Smooth muscle cell (in vitro differentiated cells): ENCODE measurements around the gene PRSS33. TPM values are rescaled to one million over a fixed set of nuclear protein-coding genes. Genes with fewer than 3 reads are reported as not detected.

Experiments
- DNase-seq: peaks from one replicate; lab custom pipeline; 2025; ENCODE audit not compliant: unreplicated experiment; lab: John Stamatoyannopoulos, UW
- H2AFZ ChIP-seq: fragments of 200-600 bp; sonication (generic); 2 replicates; pipeline ENCODE4 v1.6.0; 2016; ENCODE audit warnings: antibody characterized with exemption, low read depth, mild to moderate bottlenecking
- H3F3A ChIP-seq: fragments of 200-600 bp; sonication (generic); 2 replicates; pipeline ENCODE4 v1.6.0; 2017; ENCODE audit warnings: antibody characterized with exemption, low read depth
- H3K27ac ChIP-seq: fragments of 200-600 bp; sonication (generic); 2 replicates; pipeline ENCODE4 v1.5.1; 2016; ENCODE audit warnings: low read depth, mild to moderate bottlenecking
- H3K27me3 ChIP-seq: fragments of 200-600 bp; sonication (generic); 2 replicates; pipeline ENCODE4 v1.6.1; 2016; ENCODE audit warnings: low read depth, mild to moderate bottlenecking
- H3K36me3 ChIP-seq: fragments of 200-600 bp; sonication (generic); 2 replicates; pipeline ENCODE4 v1.5.1; 2016; ENCODE audit warnings: low read depth
- H3K4me1 ChIP-seq: fragments of 200-600 bp; sonication (generic); 2 replicates; pipeline ENCODE4 v1.5.1; 2016; ENCODE audit warnings: low read depth
- H3K4me2 ChIP-seq: fragments of 200-600 bp; sonication (generic); 2 replicates; pipeline ENCODE4 v1.6.0; 2016; ENCODE audit warnings: mild to moderate bottlenecking
- H3K4me3 ChIP-seq: fragments of 200-600 bp; sonication (generic); 2 replicates; pipeline ENCODE4 v1.5.1; 2016; ENCODE audit warnings: mild to moderate bottlenecking
- H3K79me2 ChIP-seq: fragments of 200-600 bp; sonication (generic); 2 replicates; pipeline ENCODE4 v1.6.0; 2016; ENCODE audit warnings: low read depth, mild to moderate bottlenecking
- H3K9ac ChIP-seq: fragments of 200-600 bp; sonication (generic); 2 replicates; pipeline ENCODE4 v1.6.0; 2016; ENCODE audit warnings: low read depth
- H3K9me3 ChIP-seq: fragments of 200-600 bp; sonication (generic); replicated peaks from 2 replicates; pipeline ENCODE4 v1.5.1; 2016; ENCODE audit warnings: low read depth
- H4K20me1 ChIP-seq: fragments of 200-600 bp; sonication (generic); 2 replicates; pipeline ENCODE4 v1.6.0; 2016; ENCODE audit warnings: low read depth
- WGBS: methylation state at CpG from one replicate; pipeline ENCODE4 v1.1.7; 2016; ENCODE audit warnings: low lambda C conversion rate; 5-methylcytosine and 5-hydroxymethylcytosine counted together
- polyA plus RNA-seq: library from polyadenylated mRNA; unstranded; fragments of >200 nt; fragmentation: Nextera tagmentation; extraction: Ambion mirVana; gene quantifications from 2 replicates; pipeline ENCODE4 v1.2.1, GENCODE V29; 2016
- total RNA-seq: library from RNA; depleted of rRNA; stranded (reverse); fragments of >200 nt; gene quantifications from 2 replicates; pipeline ENCODE4 v1.2.3, GENCODE V29; 2014
- TF ChIP-seq, protein P1 (sequence below): fragments of 200-600 bp; sonication (generic); IDR thresholded peaks from 2 replicates; pipeline ENCODE4 v1.5.1; 2017; ENCODE audit warnings: borderline replicate concordance, mild to moderate bottlenecking, antibody characterized with exemption; ENCODE audit not compliant: insufficient read depth, poor library complexity, severe bottlenecking

PRSS33 gene
- total and polyA plus RNA-seq, 2 experiments from 2014 or later = not detected

GRCh38 chr16:2770057-2770951 lies 17.1 kb downstream of the PRSS33 start:
- Histone ChIP-seq H3K4me2 (no peak overlapping the region), H3K27ac (no peak overlapping the region), H3K36me3 (peaks cover 4% of the 10 kb centered on the region), H4K20me1 (peaks cover 84% of the 10 kb centered on the region), H3K27me3 (no peaks in the 10 kb centered on the region), H3K9ac (no peak overlapping the region), H2AFZ (no peak overlapping the region), H3K79me2 (peaks cover 54% of the 10 kb centered on the region), H3K4me1 (no peaks in the 10 kb centered on the region), H3F3A (peaks cover 43% of the 10 kb centered on the region), H3K4me3 (no peak overlapping the region), H3K9me3 (no peaks in the 10 kb centered on the region)
- 93% methylated on average over 32 of the region's 32 CpGs for WGBS
- TF ChIP-seq, protein P1, sequence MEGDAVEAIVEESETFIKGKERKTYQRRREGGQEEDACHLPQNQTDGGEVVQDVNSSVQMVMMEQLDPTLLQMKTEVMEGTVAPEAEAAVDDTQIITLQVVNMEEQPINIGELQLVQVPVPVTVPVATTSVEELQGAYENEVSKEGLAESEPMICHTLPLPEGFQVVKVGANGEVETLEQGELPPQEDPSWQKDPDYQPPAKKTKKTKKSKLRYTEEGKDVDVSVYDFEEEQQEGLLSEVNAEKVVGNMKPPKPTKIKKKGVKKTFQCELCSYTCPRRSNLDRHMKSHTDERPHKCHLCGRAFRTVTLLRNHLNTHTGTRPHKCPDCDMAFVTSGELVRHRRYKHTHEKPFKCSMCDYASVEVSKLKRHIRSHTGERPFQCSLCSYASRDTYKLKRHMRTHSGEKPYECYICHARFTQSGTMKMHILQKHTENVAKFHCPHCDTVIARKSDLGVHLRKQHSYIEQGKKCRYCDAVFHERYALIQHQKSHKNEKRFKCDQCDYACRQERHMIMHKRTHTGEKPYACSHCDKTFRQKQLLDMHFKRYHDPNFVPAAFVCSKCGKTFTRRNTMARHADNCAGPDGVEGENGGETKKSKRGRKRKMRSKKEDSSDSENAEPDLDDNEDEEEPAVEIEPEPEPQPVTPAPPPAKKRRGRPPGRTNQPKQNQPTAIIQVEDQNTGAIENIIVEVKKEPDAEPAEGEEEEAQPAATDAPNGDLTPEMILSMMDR = no peak
- DNase-seq = no peak

DNA sequence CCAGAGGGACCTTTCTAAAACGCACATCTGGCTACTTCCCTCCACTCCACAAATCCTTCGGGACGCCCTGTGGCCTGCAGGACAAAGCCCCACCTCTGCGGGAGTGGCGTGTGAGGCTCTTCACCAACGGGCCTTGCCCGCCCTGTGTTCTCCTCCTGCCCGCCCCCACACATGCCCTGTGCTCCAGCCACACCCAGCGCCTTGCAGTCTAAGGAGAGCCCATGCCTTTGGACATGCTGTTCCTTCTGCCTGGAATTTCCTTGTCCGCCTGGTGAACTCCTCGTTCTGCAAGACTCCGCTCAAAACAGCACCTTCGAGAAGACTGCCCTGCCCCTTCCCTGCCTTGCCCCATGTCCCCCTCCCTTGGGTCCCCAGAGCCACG lies 17.7 kb downstream of the PRSS33 start:
- no peaks in the 10 kb centered on the region for H3K9me3 ChIP-seq
- H3K4me1 ChIP-seq = no peaks in the 10 kb centered on the region
- peaks cover 56% of the 10 kb centered on the region for H3K79me2 ChIP-seq
- peaks cover 42% of the 10 kb centered on the region for H3F3A ChIP-seq
- TF ChIP-seq, protein P1 = no peak
- DNase-seq = no peak
- no peak overlapping the region for H3K4me3 ChIP-seq
- H4K20me1 ChIP-seq = peaks cover 89% of the 10 kb centered on the region
- H2AFZ ChIP-seq = no peak overlapping the region
- 90% methylated on average over 14 of the region's 14 CpGs for whole genome bisulfite sequencing
- H3K36me3 ChIP-seq = peaks cover 5% of the 10 kb centered on the region
- no peak overlapping the region for H3K9ac ChIP-seq
- no peak overlapping the region for H3K27ac ChIP-seq
- no peak overlapping the region for H3K4me2 ChIP-seq
- H3K27me3 ChIP-seq = no peaks in the 10 kb centered on the region

DNA sequence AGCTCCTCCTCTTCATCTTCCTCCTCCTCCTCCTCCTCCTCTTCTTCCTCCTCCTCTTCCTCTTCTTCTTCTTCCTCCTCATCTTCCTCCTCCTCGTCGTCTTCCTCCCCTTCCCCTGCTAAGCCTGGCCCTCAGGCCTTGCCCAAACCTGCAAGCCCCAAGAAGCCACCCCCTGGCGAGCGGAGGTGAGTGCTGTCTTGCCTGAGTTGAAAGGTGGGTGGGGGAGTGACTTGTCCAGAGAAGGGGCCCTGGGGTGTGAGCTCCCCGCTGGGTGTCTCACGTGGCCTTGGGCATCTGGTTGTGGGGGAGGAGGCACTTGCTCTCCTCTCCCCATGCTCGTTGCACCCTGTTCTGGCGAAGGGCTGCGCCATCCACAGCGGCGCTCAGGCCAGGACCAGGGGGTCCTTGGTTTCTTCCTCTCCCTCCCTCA lies 18.2 kb downstream of the PRSS33 start:
- TF ChIP-seq, protein P1 = no peak
- Histone ChIP-seq H3K36me3 (peaks cover 10% of the 10 kb centered on the region), H2AFZ (no peak overlapping the region), H4K20me1 (peaks cover 93% of the 10 kb centered on the region), H3K9ac (no peak overlapping the region), H3K4me2 (no peak overlapping the region), H3K4me1 (no peaks in the 10 kb centered on the region), H3F3A (peaks cover 36% of the 10 kb centered on the region), H3K9me3 (no peaks in the 10 kb centered on the region), H3K27ac (no peak overlapping the region), H3K27me3 (no peaks in the 10 kb centered on the region), H3K79me2 (peaks cover 58% of the 10 kb centered on the region), H3K4me3 (no peak overlapping the region)
- no peak for DNase-seq
- 91% methylated on average over 11 of the region's 11 CpGs for WGBS
